Kidney (tissue), 14 donors: Measurements from ENCODE around the gene MYLK4. TPM values are rescaled to one million over a fixed set of nuclear protein-coding genes. Genes with fewer than 3 reads are reported as not detected.
A peak's percentile ranks its signal among the peaks of the same experiment; 100 is the strongest.

Experiments used
- DNase-seq, 5 donors: peaks; one replicate each; pipeline ENCODE4 v3.0.0-alpha.2; 2013 to 2020
- FAIRE-seq: peaks from 2 replicates; lab custom pipeline; 2012; peaks lifted over from hg19 to GRCh38; lab: Jason Lieb, UNC
- H3K27ac ChIP-seq, 2 donors: one replicate each; pipeline ENCODE4 v1.7.0; 2013; ENCODE audit warnings: low read depth in 2 of 2, low read length in 2 of 2, inconsistent platforms in 1 of 2
- H3K27me3 ChIP-seq: one replicate; pipeline ENCODE4 v1.7.1; 2013; ENCODE audit warnings: low read length, inconsistent platforms; ENCODE audit not compliant: control insufficient read depth, insufficient read depth
- H3K36me3 ChIP-seq, 3 donors: one replicate each; pipeline versions ENCODE4 v1.7.0 to v1.7.1; 2013; ENCODE audit warnings: low read length in 3 of 3, control low read depth in 1 of 3, inconsistent platforms in 1 of 3; ENCODE audit not compliant: insufficient read depth in 3 of 3, control insufficient read depth in 2 of 3
- H3K4me1 ChIP-seq, 3 donors: one replicate each; pipeline versions ENCODE4 v1.7.0 to v1.7.1; 2013; ENCODE audit warnings: low read length in 3 of 3, inconsistent platforms in 1 of 3, low read depth in 1 of 3; ENCODE audit not compliant: control insufficient read depth in 2 of 3, insufficient read depth in 2 of 3
- H3K4me3 ChIP-seq, 3 donors: one replicate each; pipeline versions ENCODE4 v1.7.0 to v1.8.1; 2013; ENCODE audit warnings: low read length in 3 of 3, control low read depth in 1 of 3, inconsistent platforms in 1 of 3
- H3K9ac ChIP-seq, 3 donors: one replicate each; pipeline versions ENCODE4 v1.7.0 to v1.7.1; 2013; ENCODE audit warnings: low read length in 3 of 3, control low read depth in 1 of 3, inconsistent platforms in 1 of 3
- H3K9me3 ChIP-seq, 3 donors: one replicate each; pipeline versions ENCODE4 v1.7.0 to v1.7.1; 2013; ENCODE audit warnings: low read length in 3 of 3, control low read depth in 1 of 3, inconsistent platforms in 1 of 3; ENCODE audit not compliant: control insufficient read depth in 2 of 3, insufficient read depth in 1 of 3
- CTCF ChIP-seq: IDR thresholded peaks from 3 replicates; pipeline ENCODE4 v1.5.1; 2012; ENCODE audit warnings: mild to moderate bottlenecking, moderate library complexity, borderline replicate concordance; ENCODE audit not compliant: insufficient read depth; ENCODE audit errors: extremely low read depth
- intact Hi-C: fragments of 100-400 bp; cut with DNase I; formaldehyde crosslinking; loops from one replicate; pipeline ENCODE4 v1.11.1; 2022
- polyA plus RNA-seq: library from polyadenylated mRNA; stranded (reverse); fragments of 350-450 nt; fragmentation: Illumina TruSeq; extraction: RNeasy Lipid Tissue Mini Kit (QIAGEN cat#74804); gene quantifications from one replicate; pipeline ENCODE4 v1.2.3, GENCODE V29; 2014; ENCODE audit warnings: low read depth, low replicate concordance; ENCODE audit not compliant: insufficient read depth
- total RNA-seq: library from RNA; stranded (reverse); fragmentation: NEBNext Ultra II Directional; extraction: Animal tissue kit (Norgen Biotek cat#: 25700); gene quantifications from one replicate; pipeline ENCODE4 v1.2.1, GENCODE V29; 2021
- donor health status: control.
- donor health status: control.
- donor health status: control.
- donor health status: control.
- donor health status: control.
- donor health status: DM: yes; HTN: yes; CAD: no.
- donor health status: Normal renal cell carcinoma (clear cell type).

The MYLK4 gene
- total and polyA plus RNA-seq, 2 donors from 2014 or later, result 1.1 to 1.3 TPM

GRCh38 chr6:2780102-2780737 lies 29.5 kb upstream of the MYLK4 start:
- no peak for TF ChIP-seq CTCF
- peaks cover 2 to 43% (median 12%) of the 10 kb centered on the region in 3 donors for H3K36me3 ChIP-seq
- peak in 3 of 5 donors; percentile 53 to 65 (median 63) for DNase-seq

GRCh38 chr6:2777249-2777648 lies 26.5 kb upstream of the MYLK4 start:
- Histone ChIP-seq H3K27me3 (no peaks in the 10 kb centered on the region), H3K4me1 (peaks cover 0 to 19% (median 2%) of the 10 kb centered on the region in 3 donors), H3K9ac (no peak overlapping the region), H3K4me3 (no peak overlapping the region), H3K9me3 (no peaks in the 10 kb centered on the region), H3K27ac (no peak overlapping the region), H3K36me3 (peaks cover 14 to 23% (median 17%) of the 10 kb centered on the region in 3 donors)
- intact Hi-C loops, result no loop called here
- no peak for TF ChIP-seq CTCF
- DNase-seq (no peak), FAIRE-seq (no peak)

More at GRCh38 chr6:2780102-2780737, 29.5 kb upstream of the MYLK4 start:
- intact Hi-C loops, result no loop called here
- peaks cover 0 to 12% (median 0%) of the 10 kb centered on the region in 3 donors for H3K4me1 ChIP-seq
- no peak overlapping the region for H3K27ac ChIP-seq
- H3K4me3 ChIP-seq, result no peak overlapping the region
- no peaks in the 10 kb centered on the region for H3K9me3 ChIP-seq
- FAIRE-seq, result no peak
- H3K27me3 ChIP-seq, result no peaks in the 10 kb centered on the region
- H3K9ac ChIP-seq, result no peak overlapping the region

GRCh38 chr6:2775003-2775402 lies 24.3 kb upstream of the MYLK4 start:
- Histone ChIP-seq H3K9me3 (no peaks in the 10 kb centered on the region), H3K4me1 (peaks cover 0 to 25% (median 7%) of the 10 kb centered on the region in 3 donors), H3K4me3 (no peak overlapping the region), H3K36me3 (peaks cover 14 to 21% (median 15%) of the 10 kb centered on the region in 3 donors), H3K9ac (no peak overlapping the region), H3K27me3 (no peaks in the 10 kb centered on the region), H3K27ac (no peak overlapping the region)
- no peak for TF ChIP-seq CTCF
- FAIRE-seq (no peak), DNase-seq (no peak)
- intact Hi-C loops, result no loop called here

GRCh38 chr6:2773449-2773848 lies 22.7 kb upstream of the MYLK4 start:
- intact Hi-C loops, result no loop called here
- no peak overlapping the region for H3K27ac ChIP-seq
- H3K4me1 ChIP-seq, result peaks cover 0 to 23% (median 9%) of the 10 kb centered on the region in 3 donors
- no peaks in the 10 kb centered on the region for H3K9me3 ChIP-seq
- FAIRE-seq (no peak), DNase-seq (no peak)
- H3K36me3 ChIP-seq, result peaks cover 3 to 16% (median 11%) of the 10 kb centered on the region in 3 donors
- no peak overlapping the region for H3K9ac ChIP-seq
- no peaks in the 10 kb centered on the region for H3K27me3 ChIP-seq
- no peak for TF ChIP-seq CTCF
- H3K4me3 ChIP-seq, result no peak overlapping the region
